ENCODE data around the gene DGKB. TPM values are rescaled to one million over a fixed set of nuclear protein-coding genes. Genes with fewer than 3 reads are reported as not detected.

The DGKB gene
- total and polyA plus RNA-seq, 2 of the 8 experiments (the other 6 are each of a cell fraction or from before 2014, with no cell fraction given): 1.9 to 2.6 TPM

- ChIA-PET CTCF (ENCODE audit: partially characterized antibody) (interaction anchor here (0.9 kb wide), 1 partner anchor 16 kb away, joined by 3 read pairs; no protein-coding TSS in a partner anchor), POLR2A (ENCODE audit: partially characterized antibody) (no interaction called here)
- Histone ChIP-seq H2BK5ac (ENCODE audit: low read depth, low read length) (no peak overlapping the region), H2BK15ac (ENCODE audit: low read length) (no peak overlapping the region), H2BK120ac (replicated peaks; ENCODE audit: low read depth, low read length) (no peak overlapping the region), H4K8ac (ENCODE audit: extremely low read depth, insufficient read depth, low read length) (no peak overlapping the region), H3K9ac (replicated peaks in 1 of 4; ENCODE audit: extremely low read depth in 1 of 4, low read depth in 3 of 4, low read length in 3 of 4) (no peak overlapping the region), H2BK12ac (ENCODE audit: low read depth, low read length) (no peak overlapping the region), H4K91ac (replicated peaks; ENCODE audit: insufficient read length, low read length) (no peak overlapping the region), H4K20me1 (replicated peaks in 1 of 2; ENCODE audit: control insufficient read depth in 1 of 2, insufficient read depth in 2 of 2, low read length in 2 of 2) (no peaks in the 10 kb centered on the region), H3K23ac (ENCODE audit: insufficient read length) (no peak overlapping the region), H2AFZ (ENCODE audit: low read length) (peak overlapping the region; percentile 38; the same call in 1 of the 2 replicates), H3K27me3 (replicated peaks in 1 of 4; ENCODE audit: control insufficient read depth in 3 of 4, extremely low read depth in 1 of 4, insufficient read depth in 3 of 4, low read length in 3 of 4) (no peaks in the 10 kb centered on the region), H3K4me2 (ENCODE audit: insufficient read depth in 1 of 2, low read depth in 2 of 2, low read length in 2 of 2) (no peak overlapping the region), H3K9me3 (ENCODE audit: insufficient read depth in 2 of 2, low read depth in 1 of 2, low read length in 1 of 2) (no peaks in the 10 kb centered on the region), H3K23me2 (ENCODE audit: low read depth, low read length) (no peaks in the 10 kb centered on the region), H3K18ac (ENCODE audit: extremely low read depth, low read length) (no peak overlapping the region), H2AK5ac (ENCODE audit: low read depth, low read length) (no peak overlapping the region), H3K4me3 (ENCODE audit: extremely low read depth in 1 of 4, insufficient read depth in 2 of 4, low read depth in 3 of 4, low read length in 4 of 4) (no peak overlapping the region), H3K27ac (ENCODE audit: low read depth, low read length) (no peak overlapping the region), H3K79me1 (ENCODE audit: low read depth, low read length) (no peaks in the 10 kb centered on the region), H3K79me2 (ENCODE audit: control insufficient read depth in 1 of 2, insufficient read depth in 2 of 2, low read length in 2 of 2) (no peaks in the 10 kb centered on the region), H4K5ac (ENCODE audit: insufficient read length, low read depth, low read length) (no peak overlapping the region), H3K56ac (replicated peaks; ENCODE audit: insufficient read length, low read depth, low read length) (no peak overlapping the region), H3K4ac (replicated peaks; ENCODE audit: insufficient read length, low read depth, low read length) (no peak overlapping the region), H3K36me3 (ENCODE audit: control insufficient read depth in 2 of 4, insufficient read depth in 4 of 4, low read length in 3 of 4) (no peaks in the 10 kb centered on the region), H3K4me1 (replicated peaks in 1 of 4; ENCODE audit: control insufficient read depth in 3 of 4, insufficient read depth in 4 of 4, low read length in 3 of 4) (peaks cover 0 to 3% (median 0%) of the 10 kb centered on the region in 4 experiments; a peak in 3 of 7 replicates), H3K14ac (ENCODE audit: insufficient read length) (no peak overlapping the region), H2BK20ac (ENCODE audit: low read length) (no peak overlapping the region)
- FAIRE-seq: no peak
- no peak for DNase-seq (ENCODE audit: low read depth in 1 of 2, low spot score in 2 of 2)
- TF ChIP-seq CHD2 (IDR thresholded peaks at IDR 0.05; ENCODE audit: low read length) (no peak), RFX5 (IDR thresholded peaks at IDR 0.05; ENCODE audit: borderline replicate concordance, low read depth, low read length) (no peak)
These were observed 612.6 kb downstream of the DGKB start for GRCh38 chr7:14289957-14290356.

Data from H1 (cell line).